Glutamatergic neuron (in vitro differentiated cells): ENCODE measurements around the gene SMIM29. TPM values are rescaled to one million over a fixed set of nuclear protein-coding genes. Genes with fewer than 3 reads are reported as not detected.
"Not testable (repeated sequence)": the region's sequence is repeated elsewhere in the genome, so short reads cannot be mapped to it uniquely, and the experiment has no call there.

Experiments used
- DNase-seq: peaks from one replicate; pipeline ENCODE4 v3.0.0; 2022
- H3K27ac Mint-ChIP-seq: one replicate; pipeline ENCODE4 v1.8.0; 2020; ENCODE audit warnings: mild to moderate bottlenecking, mixed read lengths, inconsistent platforms; ENCODE audit not compliant: unreplicated experiment
- H3K27me3 Mint-ChIP-seq: one replicate; pipeline ENCODE4 v1.8.0; 2020; ENCODE audit warnings: mild to moderate bottlenecking, moderate library complexity, mixed read lengths, inconsistent platforms; ENCODE audit not compliant: unreplicated experiment
- H3K36me3 Mint-ChIP-seq: one replicate; pipeline ENCODE4 v1.8.0; 2020; ENCODE audit warnings: mild to moderate bottlenecking, mixed read lengths, inconsistent platforms; ENCODE audit not compliant: unreplicated experiment
- H3K4me1 Mint-ChIP-seq: one replicate; pipeline ENCODE4 v1.8.0; 2020; ENCODE audit warnings: mild to moderate bottlenecking, low read depth, mixed read lengths, inconsistent platforms; ENCODE audit not compliant: unreplicated experiment
- H3K4me3 Mint-ChIP-seq: one replicate; pipeline ENCODE4 v1.8.0; 2020; ENCODE audit warnings: mild to moderate bottlenecking, mixed read lengths, inconsistent platforms; ENCODE audit not compliant: unreplicated experiment
- H3K9me3 Mint-ChIP-seq: one replicate; pipeline ENCODE4 v1.8.0; 2020; ENCODE audit warnings: mild to moderate bottlenecking, moderate library complexity, mixed read lengths, inconsistent platforms; ENCODE audit not compliant: unreplicated experiment
- total RNA-seq: library from RNA; stranded (reverse); fragmentation: NEBNext Ultra II Directional; extraction: Animal tissue kit (Norgen Biotek cat#: 25700); gene quantifications from one replicate; pipeline ENCODE4 v1.2.1, GENCODE V29; 2021; ENCODE audit not compliant: unreplicated experiment
- TF ChIP-seq, protein P1 (sequence below): fragments of 200-600 bp; sonication (generic); IDR thresholded peaks from one replicate; pipeline ENCODE4 v1.5.0; 2021; ENCODE audit not compliant: partially characterized antibody, unreplicated experiment

The SMIM29 gene
- total RNA-seq, 1 donor from 2014 or later = 54.7 TPM

DNA sequence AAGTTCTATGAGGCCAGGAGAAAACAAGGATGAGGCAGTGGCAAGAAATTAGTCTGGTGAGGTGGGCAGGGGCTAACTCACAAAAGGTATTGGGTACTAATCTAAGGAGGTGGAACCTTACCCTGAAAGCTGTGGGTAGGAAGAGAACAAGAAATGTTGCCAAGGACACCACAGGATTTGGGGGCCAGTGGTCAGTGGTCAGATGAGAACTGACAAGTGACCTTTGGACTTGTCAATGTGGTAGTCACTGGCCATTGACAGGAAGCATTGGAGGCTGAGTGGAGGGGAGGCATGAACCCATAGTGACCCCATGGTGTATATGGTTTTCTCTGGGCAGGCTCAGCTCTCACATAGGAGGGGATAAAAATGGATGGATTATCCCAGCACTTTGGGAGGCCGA is 25.3 kb upstream of the SMIM29 start:
- H3K4me1 Mint-ChIP-seq = peaks cover 11% of the 10 kb centered on the region
- H3K4me3 Mint-ChIP-seq = no peak overlapping the region
- DNase-seq = no peak
- TF ChIP-seq, protein P1, sequence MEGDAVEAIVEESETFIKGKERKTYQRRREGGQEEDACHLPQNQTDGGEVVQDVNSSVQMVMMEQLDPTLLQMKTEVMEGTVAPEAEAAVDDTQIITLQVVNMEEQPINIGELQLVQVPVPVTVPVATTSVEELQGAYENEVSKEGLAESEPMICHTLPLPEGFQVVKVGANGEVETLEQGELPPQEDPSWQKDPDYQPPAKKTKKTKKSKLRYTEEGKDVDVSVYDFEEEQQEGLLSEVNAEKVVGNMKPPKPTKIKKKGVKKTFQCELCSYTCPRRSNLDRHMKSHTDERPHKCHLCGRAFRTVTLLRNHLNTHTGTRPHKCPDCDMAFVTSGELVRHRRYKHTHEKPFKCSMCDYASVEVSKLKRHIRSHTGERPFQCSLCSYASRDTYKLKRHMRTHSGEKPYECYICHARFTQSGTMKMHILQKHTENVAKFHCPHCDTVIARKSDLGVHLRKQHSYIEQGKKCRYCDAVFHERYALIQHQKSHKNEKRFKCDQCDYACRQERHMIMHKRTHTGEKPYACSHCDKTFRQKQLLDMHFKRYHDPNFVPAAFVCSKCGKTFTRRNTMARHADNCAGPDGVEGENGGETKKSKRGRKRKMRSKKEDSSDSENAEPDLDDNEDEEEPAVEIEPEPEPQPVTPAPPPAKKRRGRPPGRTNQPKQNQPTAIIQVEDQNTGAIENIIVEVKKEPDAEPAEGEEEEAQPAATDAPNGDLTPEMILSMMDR = no peak
- H3K9me3 Mint-ChIP-seq = peaks cover 2% of the 10 kb centered on the region
- peaks cover 2% of the 10 kb centered on the region for H3K27me3 Mint-ChIP-seq
- peaks cover 10% of the 10 kb centered on the region for H3K36me3 Mint-ChIP-seq
- no peak overlapping the region for H3K27ac Mint-ChIP-seq

DNA sequence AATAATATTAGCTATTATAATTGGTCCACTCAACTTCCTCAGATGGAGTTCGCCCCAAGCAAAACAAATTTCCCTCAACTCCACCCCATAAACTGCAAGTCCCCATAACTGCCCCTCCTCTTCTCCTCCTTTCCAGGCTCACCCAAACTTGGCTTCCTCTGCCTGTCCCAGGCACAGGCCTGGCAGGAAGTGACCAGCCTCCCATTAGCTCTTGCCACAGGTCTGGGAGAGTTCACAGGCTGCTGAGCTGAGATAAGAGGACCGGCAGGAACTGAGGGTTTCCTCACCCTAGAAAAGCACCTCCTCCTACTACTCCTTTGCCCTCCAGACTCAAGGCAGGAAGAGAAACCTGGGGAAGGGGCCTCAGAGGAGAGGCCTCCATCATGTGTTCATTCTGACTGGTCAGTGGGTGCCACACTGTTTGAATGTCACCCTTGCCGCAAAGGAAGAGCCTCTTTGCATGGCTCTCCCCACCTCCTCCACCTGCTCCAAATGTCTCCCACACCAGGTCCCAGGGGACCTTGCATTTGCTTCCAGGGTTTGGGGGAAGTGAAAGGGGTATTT is 24.5 kb upstream of the SMIM29 start:
- peaks cover 8% of the 10 kb centered on the region for H3K36me3 Mint-ChIP-seq
- no peak for DNase-seq
- H3K4me3 Mint-ChIP-seq = no peak overlapping the region
- H3K27me3 Mint-ChIP-seq = peaks cover 2% of the 10 kb centered on the region
- H3K4me1 Mint-ChIP-seq = peaks cover 9% of the 10 kb centered on the region
- H3K9me3 Mint-ChIP-seq = peaks cover 2% of the 10 kb centered on the region
- TF ChIP-seq, protein P1 = no peak
- no peak overlapping the region for H3K27ac Mint-ChIP-seq

DNA sequence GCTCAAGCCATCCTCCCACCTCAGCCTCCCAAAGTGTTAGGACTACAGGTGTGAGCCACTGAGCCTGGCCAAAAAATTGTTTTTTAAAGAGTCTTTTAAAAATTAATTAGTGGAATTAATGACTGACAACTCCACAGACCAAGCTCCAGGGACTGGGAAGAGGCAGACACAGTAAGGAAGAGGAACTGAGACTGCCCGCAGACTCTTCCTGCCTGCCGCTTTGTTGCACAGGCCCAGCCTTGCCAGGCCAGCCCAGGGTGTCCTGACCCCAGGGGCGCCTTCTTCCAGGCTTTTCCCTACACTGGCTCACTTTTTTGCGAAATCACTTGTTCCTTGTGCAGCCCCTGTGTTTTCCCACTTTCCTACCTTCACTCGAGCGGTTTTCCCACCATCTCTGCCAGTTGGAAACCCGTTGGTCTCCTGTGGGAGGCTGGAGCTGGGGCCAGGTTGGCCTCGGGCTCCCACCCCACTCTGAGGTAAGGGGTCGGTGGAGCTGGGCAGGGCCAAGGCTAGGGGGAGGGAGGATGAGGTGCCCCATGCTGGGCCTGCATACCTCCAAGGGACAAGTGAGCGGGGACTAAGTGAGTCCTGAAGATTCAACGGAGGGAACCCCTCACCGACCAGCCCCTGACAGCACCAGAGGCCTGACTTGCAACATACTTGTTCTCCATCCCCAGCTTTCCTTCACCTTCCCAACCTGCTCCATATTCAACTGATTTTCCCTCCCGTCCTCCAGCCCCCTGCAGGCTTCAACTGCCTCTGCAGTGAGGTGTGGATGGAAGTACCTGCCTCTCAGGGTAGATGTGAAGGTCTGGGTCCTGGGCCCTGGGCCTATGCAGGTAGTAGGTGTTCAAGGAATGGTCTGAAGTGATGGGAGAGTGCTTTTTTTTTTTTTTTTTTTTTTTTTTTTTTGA is 23.5 kb upstream of the SMIM29 start:
- Mint-ChIP-seq H3K27me3 (peaks cover 2% of the 10 kb centered on the region), H3K4me3 (no peak overlapping the region), H3K4me1 (peaks cover 5% of the 10 kb centered on the region), H3K36me3 (peaks cover 4% of the 10 kb centered on the region), H3K9me3 (no peaks in the 10 kb centered on the region), H3K27ac (no peak overlapping the region)
- no peak for DNase-seq
- TF ChIP-seq, protein P1 = peak; percentile 13

DNA sequence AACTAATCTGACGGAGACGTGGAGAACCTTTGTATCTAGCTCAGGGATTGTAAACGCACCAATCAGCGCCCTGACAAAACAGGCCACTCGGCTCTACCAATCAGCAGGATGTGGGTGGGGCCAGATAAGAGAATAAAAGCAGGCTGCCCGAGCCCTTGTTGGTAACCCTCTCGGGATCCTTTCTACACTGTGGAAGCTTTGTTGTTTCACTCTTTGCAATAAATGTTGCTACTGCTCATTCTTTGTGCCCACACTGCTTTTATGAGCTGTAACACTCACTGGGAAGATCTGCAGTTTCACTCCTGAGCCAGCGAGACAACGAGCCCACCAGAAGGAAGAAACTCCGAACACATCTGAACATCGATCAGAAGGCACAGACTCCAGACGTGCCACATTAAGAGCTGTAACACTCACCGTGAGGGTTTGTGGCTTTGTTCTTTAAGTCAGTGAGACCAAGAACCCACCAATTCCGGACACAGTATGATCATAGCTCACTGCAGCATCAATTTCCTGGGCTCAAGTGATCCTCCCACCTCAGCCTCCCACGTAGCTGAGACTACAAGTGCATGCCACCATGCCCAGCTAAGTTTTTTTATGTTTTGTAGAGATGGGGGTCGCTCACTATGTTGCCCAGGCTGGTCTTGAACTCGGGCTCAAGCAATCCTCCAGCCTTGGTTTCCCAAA is 21.0 kb upstream of the SMIM29 start:
- H3K9me3 Mint-ChIP-seq = not testable (repeated sequence)
- H3K27ac Mint-ChIP-seq = peak overlapping the region; percentile 20

DNA sequence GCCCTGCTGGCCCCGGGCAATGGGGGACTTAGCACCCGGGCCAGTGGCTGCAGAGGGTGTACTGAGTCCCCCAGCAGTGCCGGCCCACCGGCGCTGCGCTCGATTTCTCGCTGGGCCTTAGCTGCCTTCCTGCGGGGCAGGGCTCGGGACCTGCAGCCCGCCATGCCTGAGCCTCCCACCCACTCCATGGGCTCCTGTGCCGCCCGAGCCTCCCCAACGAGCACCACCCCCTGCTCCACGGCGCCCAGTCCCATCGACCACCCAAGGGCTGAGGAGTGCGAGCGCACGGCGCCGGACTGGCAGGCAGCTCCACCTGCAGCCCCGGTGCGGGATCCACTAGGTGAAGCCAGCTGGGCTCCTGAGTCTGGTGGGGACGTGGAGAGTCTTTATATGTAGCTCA is 20.3 kb upstream of the SMIM29 start:
- H3K4me3 Mint-ChIP-seq, H3K9me3 Mint-ChIP-seq, DNase-seq, H3K27me3 Mint-ChIP-seq, H3K4me1 Mint-ChIP-seq, H3K36me3 Mint-ChIP-seq, H3K27ac Mint-ChIP-seq: not testable (repeated sequence)

More for the DNA sequence above, 21.0 kb upstream of the SMIM29 start:
- H3K36me3 Mint-ChIP-seq = peaks cover 13% of the 10 kb centered on the region
- not testable (repeated sequence) for DNase-seq, H3K4me1 Mint-ChIP-seq, H3K4me3 Mint-ChIP-seq, H3K27me3 Mint-ChIP-seq
